ENCODE results near the gene LANCL2.
"Not testable (repeated sequence)": the region's sequence is repeated elsewhere in the genome, so short reads cannot be mapped to it uniquely, and the experiment has no call there.

The LANCL2 gene

DNA sequence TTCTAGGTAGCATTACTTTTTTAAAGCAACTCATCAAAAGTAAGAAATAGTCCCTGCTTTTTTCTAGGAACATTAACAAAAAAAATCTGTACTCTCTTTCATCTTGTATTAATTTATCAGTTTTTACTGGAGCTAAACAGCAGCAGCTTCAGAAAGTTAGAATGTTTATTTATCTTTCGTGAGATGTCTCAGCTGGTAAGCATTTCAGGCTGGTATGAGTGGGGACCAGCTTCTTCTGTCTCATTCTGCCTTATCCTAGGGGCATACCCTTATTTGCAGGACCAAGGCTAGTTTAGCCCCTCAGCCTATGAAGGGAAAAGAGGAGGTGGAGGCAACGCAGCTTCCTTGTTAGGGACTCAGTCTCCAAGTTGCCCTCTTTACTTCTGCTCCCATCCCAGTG, 35.1 kb downstream of the LANCL2 start:
- in situ Hi-C loops (cut with HindIII; ENCODE audit: low sequenced_read_pairs), result no loop called here
- TF ChIP-seq, protein P1, sequence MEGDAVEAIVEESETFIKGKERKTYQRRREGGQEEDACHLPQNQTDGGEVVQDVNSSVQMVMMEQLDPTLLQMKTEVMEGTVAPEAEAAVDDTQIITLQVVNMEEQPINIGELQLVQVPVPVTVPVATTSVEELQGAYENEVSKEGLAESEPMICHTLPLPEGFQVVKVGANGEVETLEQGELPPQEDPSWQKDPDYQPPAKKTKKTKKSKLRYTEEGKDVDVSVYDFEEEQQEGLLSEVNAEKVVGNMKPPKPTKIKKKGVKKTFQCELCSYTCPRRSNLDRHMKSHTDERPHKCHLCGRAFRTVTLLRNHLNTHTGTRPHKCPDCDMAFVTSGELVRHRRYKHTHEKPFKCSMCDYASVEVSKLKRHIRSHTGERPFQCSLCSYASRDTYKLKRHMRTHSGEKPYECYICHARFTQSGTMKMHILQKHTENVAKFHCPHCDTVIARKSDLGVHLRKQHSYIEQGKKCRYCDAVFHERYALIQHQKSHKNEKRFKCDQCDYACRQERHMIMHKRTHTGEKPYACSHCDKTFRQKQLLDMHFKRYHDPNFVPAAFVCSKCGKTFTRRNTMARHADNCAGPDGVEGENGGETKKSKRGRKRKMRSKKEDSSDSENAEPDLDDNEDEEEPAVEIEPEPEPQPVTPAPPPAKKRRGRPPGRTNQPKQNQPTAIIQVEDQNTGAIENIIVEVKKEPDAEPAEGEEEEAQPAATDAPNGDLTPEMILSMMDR (IDR thresholded peaks at IDR 0.05; ENCODE audit: low read depth, low read length, missing control alignments), result no peak
- no peak for DNase-seq (ENCODE audit: low read depth)
- H3K4me3 ChIP-seq (ENCODE audit: low read depth, low read length), result no peak overlapping the region

DNA sequence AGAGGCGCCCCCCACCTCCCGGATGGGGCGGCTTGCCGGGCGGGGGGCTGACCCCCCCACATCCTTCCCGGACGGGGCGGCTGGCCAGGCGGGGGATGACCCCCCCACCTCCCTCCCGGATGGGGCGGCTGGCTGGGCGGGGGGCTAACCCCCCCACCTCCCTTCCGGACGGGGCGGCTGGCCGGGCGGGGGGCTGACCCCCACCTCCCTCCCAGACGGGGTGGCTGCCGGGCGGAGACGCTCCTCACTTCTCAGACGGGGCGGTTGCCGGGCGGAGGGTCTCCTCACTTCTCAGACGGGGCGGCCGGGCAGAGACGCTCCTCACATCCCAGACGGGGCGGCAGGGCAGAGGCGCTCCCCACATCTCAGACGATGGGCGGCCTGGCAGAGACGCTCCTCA, 37.4 kb downstream of the LANCL2 start:
- DNase-seq (ENCODE audit: low read depth); in situ Hi-C loops (cut with HindIII; ENCODE audit: low sequenced_read_pairs); H3K4me3 ChIP-seq (ENCODE audit: low read depth, low read length): not testable (repeated sequence)

DNA sequence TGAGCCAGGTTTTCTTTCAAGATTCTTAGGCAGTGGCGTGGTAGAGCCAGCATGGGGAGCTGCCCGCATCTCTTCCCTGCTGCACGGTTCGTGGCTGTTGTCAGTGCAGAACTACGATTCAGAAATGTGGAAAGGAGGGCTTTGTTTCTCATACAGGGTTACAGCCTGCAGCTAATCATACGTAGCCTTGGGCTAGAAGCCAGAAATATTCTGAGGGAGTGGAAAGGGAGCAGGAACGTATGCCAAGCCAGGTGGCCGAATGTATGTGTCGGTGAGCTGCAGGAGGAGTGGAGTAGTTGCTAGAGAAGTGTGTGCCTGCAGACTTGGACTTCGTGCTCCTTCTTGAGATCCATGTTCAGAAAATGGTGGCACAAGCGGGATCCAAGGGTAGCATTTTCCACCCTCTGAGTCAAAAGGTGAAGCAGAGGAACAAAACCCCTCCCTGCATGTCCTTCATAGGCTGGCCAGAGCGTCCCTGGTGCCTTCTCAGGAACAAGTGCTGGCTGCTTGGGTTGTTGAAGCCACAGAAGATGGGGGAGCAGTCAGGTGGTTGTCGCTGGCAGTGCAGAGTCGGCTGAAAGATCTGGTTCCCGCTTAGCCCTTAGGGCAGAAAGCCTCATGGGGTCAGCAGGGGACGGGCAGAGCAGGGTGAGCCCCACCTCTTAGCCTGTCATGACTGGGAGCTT, 40.9 kb downstream of the LANCL2 start:
- DNase-seq (ENCODE audit: low read depth), result no peak
- TF ChIP-seq, protein P1 (IDR thresholded peaks at IDR 0.05; ENCODE audit: low read depth, low read length, missing control alignments), result no peak
- no peak overlapping the region for H3K4me3 ChIP-seq (ENCODE audit: low read depth, low read length)
- in situ Hi-C loops (cut with HindIII; ENCODE audit: low sequenced_read_pairs), result loop anchor here (5.0 kb wide), 1 partner anchor 134 kb away; no protein-coding TSS in a partner anchor

DNA sequence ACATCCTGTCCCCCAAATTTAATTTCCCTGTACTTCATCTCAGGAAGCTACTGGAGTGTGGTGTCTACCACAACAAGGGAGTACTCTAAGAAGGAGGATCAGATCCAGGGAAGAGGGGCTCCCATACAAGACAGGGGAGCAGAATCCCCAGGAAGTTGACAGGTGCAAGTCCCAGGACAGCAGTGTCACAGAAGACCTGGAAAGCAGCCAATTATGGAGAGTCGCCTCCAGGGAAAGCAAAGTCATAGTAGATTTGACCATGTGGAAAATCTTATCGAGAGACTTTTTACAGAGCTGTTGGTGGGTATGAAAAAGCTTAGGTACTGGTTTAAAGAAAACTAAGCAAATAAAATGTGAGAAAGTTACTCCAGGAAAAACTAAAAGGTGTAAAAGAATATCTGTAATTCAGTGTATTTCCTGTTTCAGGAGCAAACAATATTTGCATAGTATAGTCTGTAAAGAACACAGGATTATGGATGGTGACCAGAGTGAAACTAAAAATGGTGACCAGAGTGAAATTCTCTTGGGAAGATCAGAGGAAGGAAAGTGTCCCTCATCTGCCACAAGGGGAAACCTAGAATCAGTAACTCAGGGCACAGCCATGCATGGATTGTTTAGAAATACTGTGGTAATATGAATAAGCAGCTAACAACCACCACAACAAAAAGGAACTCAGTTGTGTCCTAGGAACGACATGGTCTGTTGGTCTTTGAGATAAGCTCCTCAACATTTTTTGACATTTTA, 44.5 kb downstream of the LANCL2 start:
- in situ Hi-C loops (cut with HindIII; ENCODE audit: low sequenced_read_pairs), result loop anchor here (5.0 kb wide), 1 partner anchor 137 kb away; no protein-coding TSS in a partner anchor
- TF ChIP-seq, protein P1 (IDR thresholded peaks at IDR 0.05; ENCODE audit: low read depth, low read length, missing control alignments), result no peak
- no peak for DNase-seq (ENCODE audit: low read depth)
- no peak overlapping the region for H3K4me3 ChIP-seq (ENCODE audit: low read depth, low read length)

DNA sequence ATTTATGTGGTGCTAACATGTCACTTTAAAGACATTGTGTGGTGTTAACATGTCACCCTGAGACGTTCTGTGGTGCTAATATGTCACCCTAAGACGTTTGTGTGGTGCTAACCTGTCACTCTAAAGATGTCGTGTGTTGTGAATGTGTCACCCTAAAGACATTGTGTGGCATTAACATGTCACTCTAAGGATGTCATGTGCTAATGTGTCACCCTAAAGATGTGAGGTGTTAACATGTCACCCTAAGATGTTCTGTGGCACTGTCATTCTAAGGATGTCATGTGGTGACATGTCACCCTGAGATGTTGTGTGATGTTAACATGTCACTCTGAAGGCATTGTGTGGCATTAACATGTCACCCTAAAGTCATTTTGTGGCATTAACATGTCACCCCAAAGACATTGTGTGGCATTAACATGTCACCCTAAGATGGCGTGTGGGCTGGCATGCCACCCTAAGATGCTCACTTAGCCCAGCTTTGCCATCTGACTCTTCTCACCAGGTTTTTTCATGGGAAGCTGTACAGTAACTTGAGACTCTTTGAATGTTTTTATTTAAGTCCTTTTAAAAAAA, 45.6 kb downstream of the LANCL2 start:
- no peak for DNase-seq (ENCODE audit: low read depth)
- TF ChIP-seq, protein P1 (IDR thresholded peaks at IDR 0.05; ENCODE audit: low read depth, low read length, missing control alignments), result no peak
- H3K4me3 ChIP-seq (ENCODE audit: low read depth, low read length), result no peak overlapping the region
- in situ Hi-C loops (cut with HindIII; ENCODE audit: low sequenced_read_pairs), result no loop called here

DNA sequence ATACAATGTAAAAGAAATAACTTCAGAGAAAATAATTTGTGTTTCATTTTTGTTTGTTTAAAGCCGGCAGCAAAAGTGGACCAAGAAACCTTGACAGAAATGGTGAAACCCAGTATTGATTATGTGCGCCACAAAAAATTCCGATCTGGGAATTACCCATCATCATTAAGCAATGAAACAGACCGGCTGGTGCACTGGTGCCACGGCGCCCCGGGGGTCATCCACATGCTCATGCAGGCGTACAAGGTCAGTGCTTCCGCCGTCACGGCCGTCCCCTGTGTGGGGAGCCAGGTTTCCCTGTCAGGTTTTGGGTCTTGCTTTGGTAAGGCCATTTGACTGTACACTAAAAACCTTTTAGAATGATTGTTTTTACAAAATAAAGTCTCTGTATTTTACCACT, 46.7 kb downstream of the LANCL2 start:
- in situ Hi-C loops (cut with HindIII; ENCODE audit: low sequenced_read_pairs), result no loop called here
- no peak overlapping the region for H3K4me3 ChIP-seq (ENCODE audit: low read depth, low read length)
- TF ChIP-seq, protein P1 (IDR thresholded peaks at IDR 0.05; ENCODE audit: low read depth, low read length, missing control alignments), result no peak
- no peak for DNase-seq (ENCODE audit: low read depth)

DNA sequence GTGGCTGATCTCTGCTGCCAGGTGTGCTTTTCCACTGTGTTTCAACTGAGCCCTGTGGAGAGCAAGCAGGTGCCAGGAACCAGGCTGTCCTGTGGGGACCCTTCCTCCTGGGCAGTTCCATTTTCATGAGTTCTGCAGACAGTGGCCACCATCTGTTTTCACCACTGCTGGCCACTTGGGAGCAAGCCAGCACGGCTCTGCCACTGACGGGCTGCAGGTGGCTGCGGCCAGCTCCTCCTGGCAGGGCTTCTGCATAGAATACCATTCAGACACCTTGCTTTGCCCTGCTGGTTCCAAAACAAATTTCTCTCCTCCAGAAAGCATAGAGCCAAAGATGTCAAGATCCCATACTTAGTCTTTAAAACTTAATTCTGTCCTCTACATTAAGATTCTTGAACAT, 48.3 kb downstream of the LANCL2 start:
- no peak for DNase-seq (ENCODE audit: low read depth)
- TF ChIP-seq, protein P1 (IDR thresholded peaks at IDR 0.05; ENCODE audit: low read depth, low read length, missing control alignments), result no peak
- no peak overlapping the region for H3K4me3 ChIP-seq (ENCODE audit: low read depth, low read length)
- in situ Hi-C loops (cut with HindIII; ENCODE audit: low sequenced_read_pairs), result no loop called here
